Endothelial cell of umbilical vein (primary cell): ENCODE measurements around the gene TMPRSS3. TPM values are rescaled to one million over a fixed set of nuclear protein-coding genes. Genes with fewer than 3 reads are reported as not detected.

Source experiments
- BruUV-seq: library from RNA; stranded (reverse); fragments of 400-500 nt; replicated peaks from 2 replicates; lab custom pipeline; 2021; lab: Mats Ljungman, UMichigan
- CTCF ChIA-PET: fragments of 300-600, 350-600 bp; sonication (Branson Sonifier 250); formaldehyde crosslinking; loops from one replicate; lab custom pipeline; 2021; ENCODE audit warnings: antibody characterized with exemption, inconsistent platforms; lab: Charles Lee
- POLR2A ChIA-PET: fragments of 300-600, 350-600 bp; sonication (Branson Sonifier 250); formaldehyde crosslinking; loops from one replicate; lab custom pipeline; 2021; ENCODE audit warnings: antibody characterized with exemption, inconsistent platforms; lab: Charles Lee
- DNase-seq: peaks from one replicate; pipeline ENCODE4 v3.0.0-alpha.2; 2011; ENCODE audit warnings: low read depth, low spot score
- FAIRE-seq: peaks from 2 replicates; lab custom pipeline; 2011; peaks lifted over from hg19 to GRCh38; lab: Jason Lieb, UNC
- H2AFZ ChIP-seq: 2 replicates; pipeline ENCODE4 v1.6.0; 2012; ENCODE audit warnings: low read depth, low read length, control low read depth, inconsistent platforms
- H3K27ac ChIP-seq: 2 replicates; pipeline ENCODE4 v1.5.1; 2011; ENCODE audit warnings: low read depth, mild to moderate bottlenecking, control low read depth, low read length, moderate library complexity; ENCODE audit not compliant: insufficient read depth
- H3K27me3 ChIP-seq, 2 experiments: 2 replicates each; pipeline versions ENCODE4 v1.6.0 to v1.6.1; 2011; ENCODE audit warnings: low read length in 2 of 2, mixed read lengths in 1 of 2; ENCODE audit not compliant: control insufficient read depth in 2 of 2, insufficient read depth in 2 of 2
- H3K36me3 ChIP-seq, 2 experiments: 2 replicates in 1 of 2; 3 replicates in 1 of 2; pipeline ENCODE4 v1.5.1; 2011; ENCODE audit warnings: low read length in 2 of 2, mild to moderate bottlenecking in 1 of 2, moderate library complexity in 1 of 2; ENCODE audit not compliant: control insufficient read depth in 2 of 2, insufficient read depth in 2 of 2; ENCODE audit errors: extremely low read depth in 1 of 2
- H3K4me1 ChIP-seq: 3 replicates; pipeline ENCODE4 v1.5.1; 2011; ENCODE audit warnings: mild to moderate bottlenecking, low read length; ENCODE audit not compliant: control insufficient read depth, insufficient read depth; ENCODE audit errors: extremely low read depth
- H3K4me2 ChIP-seq: 2 replicates; pipeline ENCODE4 v1.6.1; 2011; ENCODE audit warnings: low read length, control low read depth, mixed read lengths; ENCODE audit not compliant: insufficient read depth
- H3K4me3 ChIP-seq, 3 experiments: fragments of 200-600 bp in 1 of 3; sonication (generic), shearing (Covaris generic) in 1 of 3; replicated peaks in 1 of 3; 2 replicates each; pipeline ENCODE4 v1.5.1; 2011 to 2016; ENCODE audit warnings: control low read depth in 3 of 3, low read length in 3 of 3, mild to moderate bottlenecking in 2 of 3, inconsistent platforms in 1 of 3, low read depth in 1 of 3, moderate library complexity in 1 of 3; ENCODE audit not compliant: insufficient read depth in 1 of 3
- H3K79me2 ChIP-seq: 2 replicates; pipeline ENCODE4 v1.6.0; 2012; ENCODE audit warnings: low read length, inconsistent platforms; ENCODE audit not compliant: control insufficient read depth, insufficient read depth
- H3K9ac ChIP-seq: replicated peaks from 2 replicates; pipeline ENCODE3; 2011; ENCODE audit warnings: low read length, control low read depth; ENCODE audit not compliant: insufficient read depth; ENCODE audit errors: extremely low read depth
- H3K9me1 ChIP-seq: replicated peaks from 3 replicates; pipeline ENCODE4 v1.6.0; 2011; ENCODE audit warnings: mild to moderate bottlenecking, low read length; ENCODE audit not compliant: control insufficient read depth, insufficient read depth; ENCODE audit errors: extremely low read depth
- H3K9me3 ChIP-seq: replicated peaks from 2 replicates; pipeline ENCODE4 v1.5.1; 2012; ENCODE audit warnings: low read length, inconsistent platforms; ENCODE audit not compliant: control insufficient read depth, insufficient read depth
- H4K20me1 ChIP-seq: replicated peaks from 2 replicates; pipeline ENCODE3; 2011; ENCODE audit warnings: mild to moderate bottlenecking, low read length; ENCODE audit not compliant: control insufficient read depth, insufficient read depth; ENCODE audit errors: extremely low read depth
- CTCF ChIP-seq, 2 donors: IDR thresholded peaks; 1 replicate in 1 of 2; 2 replicates in 1 of 2; pipeline ENCODE4 v1.5.1; 2011; ENCODE audit warnings: low read length in 2 of 2, mild to moderate bottlenecking in 2 of 2, moderate library complexity in 2 of 2, control low read depth in 1 of 2, inconsistent platforms in 1 of 2, low read depth in 1 of 2; ENCODE audit not compliant: insufficient read depth in 1 of 2; ENCODE audit errors: extremely low read depth in 1 of 2
- EZH2 ChIP-seq: IDR thresholded peaks from 2 replicates; pipeline ENCODE4 v1.6.1; 2012; ENCODE audit warnings: borderline replicate concordance, low read depth, mild to moderate bottlenecking, moderate library complexity, low read length, inconsistent platforms; ENCODE audit not compliant: severe bottlenecking
- FOS ChIP-seq: IDR thresholded peaks from 2 replicates; pipeline ENCODE4 v1.6.1; 2011; ENCODE audit warnings: mild to moderate bottlenecking, low read length, moderate library complexity, borderline replicate concordance; ENCODE audit not compliant: insufficient read depth
- GATA2 ChIP-seq: IDR thresholded peaks from 2 replicates; pipeline ENCODE4 v1.7.0; 2011; ENCODE audit warnings: low read depth, mild to moderate bottlenecking, moderate library complexity, mixed read lengths, low read length; ENCODE audit not compliant: insufficient read length, insufficient read depth
- JUN ChIP-seq: IDR thresholded peaks from 2 replicates; pipeline ENCODE4 v1.6.1; 2011; ENCODE audit warnings: borderline replicate concordance, low read depth; ENCODE audit not compliant: insufficient read length, insufficient read depth
- MYC ChIP-seq: IDR thresholded peaks from one replicate; pipeline ENCODE4 v1.6.1; 2011; ENCODE audit warnings: mild to moderate bottlenecking, low read depth, low read length
- POLR2A ChIP-seq: IDR thresholded peaks from 2 replicates; pipeline ENCODE4 v1.6.1; 2012; ENCODE audit warnings: low read depth, mild to moderate bottlenecking, control low read depth, low read length
- POLR2AphosphoS5 ChIP-seq: IDR thresholded peaks from 2 replicates; pipeline ENCODE4 v1.6.1; 2012; ENCODE audit warnings: low read depth, mild to moderate bottlenecking, control low read depth, low read length, moderate library complexity; ENCODE audit not compliant: insufficient read depth
- dilution Hi-C: fragments of 300-500 bp; cut with MboI; formaldehyde crosslinking; loops from one replicate; pipeline ENCODE4 v1.15.0; 2019; ENCODE audit warnings: low sequenced_read_pairs; ENCODE audit not compliant: extremely low pct_ligation_motif_present
- intact Hi-C: fragments of 100-400 bp; cut with micrococcal nuclease; formaldehyde crosslinking; loops from one replicate; pipeline ENCODE4 v1.10.0; 2022
- polyA plus RNA-seq, 4 experiments: library from polyadenylated mRNA; depleted of rRNA in 3 of 4; stranded (reverse) in 3 of 4; unstranded in 1 of 4; fragments of >200 nt; gene quantifications; 2 replicates each; pipeline versions ENCODE4 v1.2.1 to v1.2.3, GENCODE V29; 2011 to 2012; ENCODE audit warnings: missing spikeins in 1 of 4
- total RNA-seq: library from RNA; stranded (reverse); gene quantifications from 2 replicates; pipeline ENCODE4 v1.2.3, GENCODE V29; 2021
- TF ChIP-seq, protein P1 (sequence below): IDR thresholded peaks from 2 replicates; pipeline ENCODE4 v1.6.1; 2011; ENCODE audit not compliant: insufficient read depth, insufficient read length

Gene TMPRSS3
- total and polyA plus RNA-seq, 2 donors (not counting 3 experiments of a cell fraction or from before 2014, with no cell fraction given): not detected

- Histone ChIP-seq H3K27me3 (no peaks in the 10 kb centered on the region), H3K79me2 (no peaks in the 10 kb centered on the region), H4K20me1 (no peaks in the 10 kb centered on the region), H3K9me3 (no peaks in the 10 kb centered on the region), H3K4me1 (no peaks in the 10 kb centered on the region), H2AFZ (no peak overlapping the region), H3K4me3 (no peak overlapping the region), H3K9me1 (no peaks in the 10 kb centered on the region), H3K36me3 (no peaks in the 10 kb centered on the region), H3K4me2 (no peak overlapping the region), H3K27ac (no peak overlapping the region), H3K9ac (no peak overlapping the region)
- FAIRE-seq: no peak
- ChIA-PET POLR2A (no interaction called here), CTCF (no interaction called here)
- no TSS peak for BruUV-seq
- TF ChIP-seq POLR2A: no peak
- no peak for TF ChIP-seq GATA2
- TF ChIP-seq CTCF (IDR thresholded peaks at IDR 0.05; ENCODE audit: extremely low read depth in 1 of 2, insufficient read depth in 1 of 2, low read depth in 1 of 2, low read length in 2 of 2): no peak
- no peak for TF ChIP-seq POLR2AphosphoS5
- no peak for TF ChIP-seq EZH2
- TF ChIP-seq FOS: no peak
- no peak for TF ChIP-seq JUN
- TF ChIP-seq, protein P1, sequence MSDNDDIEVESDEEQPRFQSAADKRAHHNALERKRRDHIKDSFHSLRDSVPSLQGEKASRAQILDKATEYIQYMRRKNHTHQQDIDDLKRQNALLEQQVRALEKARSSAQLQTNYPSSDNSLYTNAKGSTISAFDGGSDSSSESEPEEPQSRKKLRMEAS: no peak
- TF ChIP-seq MYC: no peak
- DNase-seq: no peak
- intact Hi-C loops: no loop called here
- dilution Hi-C loops: no loop called here
Observed at GRCh38 chr21:42440187-42440792, 44.4 kb upstream of the TMPRSS3 start.
